B cell (primary cell): Measurements from ENCODE around the gene TMEM256. TPM values are rescaled to one million over a fixed set of nuclear protein-coding genes. Genes with fewer than 3 reads are reported as not detected.

ENCODE experiments used
- ATAC-seq: fragments of 200-7000 bp; cut with Tn5 transposase; one replicate; pipeline ENCODE4 v1.10.0; 2021; ENCODE audit warnings: low read depth, mild to moderate bottlenecking, moderate number of reproducible peaks, moderate library complexity
- CTCF ChIA-PET: fragments of 350-600 bp; sonication (Branson Sonifier 250); formaldehyde crosslinking; loops from one replicate; lab custom pipeline; 2021; ENCODE audit warnings: antibody characterized with exemption, inconsistent platforms; lab: Charles Lee
- POLR2A ChIA-PET: fragments of 350-600 bp; sonication (Branson Sonifier 250); formaldehyde crosslinking; loops from one replicate; lab custom pipeline; 2021; ENCODE audit warnings: antibody characterized with exemption; lab: Charles Lee
- DNase-seq: peaks from one replicate; pipeline ENCODE4 v3.0.0; 2013
- H2AFZ ChIP-seq: 2 replicates; pipeline ENCODE4 v1.6.1; 2012; ENCODE audit warnings: mild to moderate bottlenecking, low read depth, low read length; ENCODE audit not compliant: insufficient read depth, poor library complexity, severe bottlenecking
- H3K27ac ChIP-seq, 2 donors: 1 replicate in 1 of 2; 2 replicates in 1 of 2; pipeline ENCODE4 v1.5.1; 2012 to 2013; ENCODE audit warnings: low read length in 2 of 2, mild to moderate bottlenecking in 2 of 2, moderate library complexity in 1 of 2
- H3K27me3 ChIP-seq, 4 experiments: fragments of 200-600 bp in 1 of 4; sonication (generic) in 1 of 4; replicated peaks in 1 of 4; 1 replicate in 2 of 4; 2 replicates in 2 of 4; pipeline versions ENCODE4 v1.6.1 to v1.7.0; 2013 to 2016; ENCODE audit warnings: low read length in 3 of 4, mild to moderate bottlenecking in 2 of 4, mixed read lengths in 1 of 4, moderate library complexity in 1 of 4; ENCODE audit not compliant: insufficient read depth in 4 of 4, control insufficient read depth in 3 of 4; ENCODE audit errors: control extremely low read depth in 1 of 4
- H3K36me3 ChIP-seq, 2 experiments: replicated peaks in 1 of 2; 1 replicate in 1 of 2; 2 replicates in 1 of 2; pipeline versions ENCODE4 v1.6.1 to v1.7.1; 2013; ENCODE audit warnings: low read length in 1 of 2; ENCODE audit not compliant: insufficient read depth in 2 of 2, control insufficient read depth in 1 of 2; ENCODE audit errors: control extremely low read depth in 1 of 2, extremely low read depth in 1 of 2
- H3K4me1 ChIP-seq, 2 donors: fragments of 200-600 bp in 1 of 2; sonication (generic) in 1 of 2; 1 replicate in 1 of 2; 2 replicates in 1 of 2; pipeline versions ENCODE4 v1.5.1 to v1.6.1; 2013 to 2017; ENCODE audit warnings: low read length in 2 of 2; ENCODE audit not compliant: control insufficient read depth in 2 of 2, insufficient read depth in 2 of 2
- H3K4me2 ChIP-seq: replicated peaks from 2 replicates; pipeline ENCODE3; 2012; ENCODE audit warnings: mild to moderate bottlenecking, low read depth, low read length; ENCODE audit not compliant: poor library complexity, severe bottlenecking
- H3K4me3 ChIP-seq, 5 experiments: fragments of 200-600 bp in 1 of 5; sonication (generic) in 1 of 5; 1 replicate in 3 of 5; 2 replicates in 2 of 5; pipeline versions ENCODE4 v1.5.1 to v1.7.0; 2011 to 2016; ENCODE audit warnings: low read length in 4 of 5, mild to moderate bottlenecking in 4 of 5, low read depth in 2 of 5, control low read depth in 1 of 5, moderate library complexity in 1 of 5; ENCODE audit not compliant: insufficient read depth in 1 of 5; ENCODE audit errors: control extremely low read depth in 1 of 5, extremely low read depth in 1 of 5
- H3K79me2 ChIP-seq: fragments of 200-600 bp; sonication (generic); one replicate; pipeline ENCODE4 v1.6.0; 2016; ENCODE audit warnings: low read length; ENCODE audit not compliant: control insufficient read depth, insufficient read depth
- H3K9ac ChIP-seq: fragments of 200-600 bp; sonication (generic); 2 replicates; pipeline ENCODE4 v1.6.1; 2017; ENCODE audit warnings: mild to moderate bottlenecking, low read length, moderate library complexity
- H3K9me3 ChIP-seq, 3 donors: one replicate each; pipeline versions ENCODE4 v1.6.1 to v1.7.1; 2013; ENCODE audit warnings: low read length in 2 of 3; ENCODE audit not compliant: control insufficient read depth in 2 of 3, insufficient read depth in 1 of 3; ENCODE audit errors: control extremely low read depth in 1 of 3
- H4K20me1 ChIP-seq: 2 replicates; pipeline ENCODE4 v1.6.0; 2012; ENCODE audit warnings: mild to moderate bottlenecking, low read length; ENCODE audit not compliant: insufficient read depth, control insufficient read depth, poor library complexity, severe bottlenecking
- H3K27ac Mint-ChIP-seq: one replicate; pipeline ENCODE4 v1.8.0; 2021; ENCODE audit warnings: mixed read lengths
- H3K27me3 Mint-ChIP-seq: one replicate; pipeline ENCODE4 v1.8.0; 2021; ENCODE audit warnings: mixed read lengths
- H3K4me1 Mint-ChIP-seq: one replicate; pipeline ENCODE4 v1.8.0; 2021; ENCODE audit warnings: mixed read lengths
- H3K4me3 Mint-ChIP-seq: one replicate; pipeline ENCODE4 v1.8.0; 2021; ENCODE audit warnings: mixed read lengths
- H3K9me3 Mint-ChIP-seq: one replicate; pipeline ENCODE4 v1.8.0; 2022; ENCODE audit warnings: mixed read lengths; ENCODE audit not compliant: insufficient read depth
- EZH2 ChIP-seq: IDR thresholded peaks from 2 replicates; pipeline ENCODE4 v1.6.1; 2012; ENCODE audit warnings: borderline replicate concordance, low read depth, mild to moderate bottlenecking, moderate library complexity, low read length; ENCODE audit not compliant: insufficient read depth, poor library complexity, severe bottlenecking
- WGBS: methylation state at CpG from one replicate; pipeline ENCODE4 v1.1.5; 2013; ENCODE audit warnings: missing lambda C conversion rate; ENCODE audit not compliant: insufficient coverage; 5-methylcytosine and 5-hydroxymethylcytosine counted together
- intact Hi-C: fragments of 100-400 bp; cut with micrococcal nuclease; formaldehyde crosslinking; loops from one replicate; pipeline ENCODE4 v1.10.0; 2022
- polyA plus RNA-seq: library from polyadenylated mRNA; depleted of rRNA; stranded (reverse); fragments of >200 nt; gene quantifications from 2 replicates; pipeline ENCODE4 v1.2.3, GENCODE V29; 2012
- total RNA-seq, 2 donors: library from RNA; stranded (reverse); fragments of 120-200 nt in 1 of 2; gene quantifications; 1 replicate in 1 of 2; 2 replicates in 1 of 2; pipeline versions ENCODE4 v1.2.3 to v1.2.4, GENCODE V29; 2013 to 2022
- TF ChIP-seq, protein P1 (sequence below): fragments of 200-600 bp; IDR thresholded peaks from one replicate; pipeline ENCODE4 v1.8.0; 2022; ENCODE audit warnings: antibody characterized with exemption, mild to moderate bottlenecking

TMEM256 gene
- total and polyA plus RNA-seq, 2 donors (not counting 1 experiment from before 2014, with no cell fraction given): 65.4 to 67.8 TPM

DNA sequence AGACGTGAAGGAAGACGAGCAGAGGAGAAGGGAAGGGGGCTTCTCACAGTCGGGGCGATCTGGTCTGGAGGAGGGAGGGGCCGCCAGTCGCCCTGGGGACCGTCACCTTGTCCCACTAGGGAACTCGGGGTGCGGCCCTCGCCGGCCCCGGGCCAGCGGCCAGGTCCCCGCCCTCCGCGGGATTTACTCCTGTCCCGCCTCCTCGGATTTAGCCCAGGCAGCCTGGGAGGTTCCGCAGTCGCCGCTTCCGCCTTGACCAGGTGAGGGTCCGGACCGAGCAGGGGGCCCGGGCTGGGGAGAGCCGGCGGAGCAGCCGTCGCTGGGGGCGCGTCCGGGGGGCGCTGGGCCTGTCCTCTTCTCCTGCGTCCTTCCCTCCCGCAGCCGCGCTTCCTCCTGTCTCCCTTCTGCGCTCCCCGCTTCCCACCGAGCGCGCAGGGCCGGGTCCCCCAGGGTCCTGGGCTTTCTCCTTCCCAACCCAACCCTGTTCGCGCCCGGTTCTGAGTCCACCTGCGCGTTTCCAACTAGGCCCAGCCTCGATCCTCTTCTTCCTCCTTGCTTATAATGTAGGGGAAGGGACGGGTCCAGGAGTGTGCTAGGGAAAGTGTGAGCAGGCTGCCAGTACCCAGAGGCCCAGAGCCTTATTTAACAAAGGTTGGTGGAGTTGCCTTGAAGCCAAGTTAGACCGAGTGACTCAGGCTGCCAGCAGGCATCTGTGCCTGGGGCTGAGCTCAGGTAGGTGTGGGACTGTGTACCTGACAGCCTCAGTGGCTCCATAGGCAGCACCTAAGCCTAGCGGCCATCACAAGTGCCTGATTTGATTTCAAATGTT, 22.8 kb downstream of the TMEM256 start, which contains the start of gene TNK1:
TSS of gene TNK1 (plus strand) at position 235 of the 829 bp plus-strand sequence. CDS start 1,838 bp downstream, outside the sequence.
- Mint-ChIP-seq H3K27ac (no peak within 1 kb of the TSS), H3K27me3 (peaks cover 41% of the 10 kb centered on the region), H3K4me3 (no peak within 1 kb of the TSS), H3K4me1 (peaks cover 14% of the 10 kb centered on the region), H3K9me3 (no peaks in the 10 kb centered on the region)
- WGBS: 9% methylated on average over 50 of the region's 52 CpGs
- ChIA-PET CTCF (no interaction called here), POLR2A (interaction anchor here (0.9 to 1.1 kb wide), 2 partner anchors 23 to 31 kb away, joined by 3 to 4 read pairs; partner anchors contain the start of gene TMEM256)
- DNase-seq: peak; percentile 30
- H4K20me1 ChIP-seq: no peaks in the 10 kb centered on the region
- H3K4me1 ChIP-seq: peaks cover 19% of the 10 kb centered on the region in 2 donors
- no peak within 1 kb of the TSS for H3K9ac ChIP-seq
- no peaks in the 10 kb centered on the region for H3K79me2 ChIP-seq
- peaks cover 2 to 19% (median 2%) of the 10 kb centered on the region in 3 donors for H3K9me3 ChIP-seq
- no peak for ATAC-seq
- intact Hi-C loops: no loop called here
- H3K4me3 ChIP-seq: no peak within 1 kb of the TSS
- H3K27ac ChIP-seq: no peak within 1 kb of the TSS
- H3K36me3 ChIP-seq: no peaks in the 10 kb centered on the region
- peak within 1 kb of the TSS; percentile 14 for H3K4me2 ChIP-seq
- H3K27me3 ChIP-seq: peaks cover 0 to 43% (median 14%) of the 10 kb centered on the region in 4 experiments
- TF ChIP-seq, protein P1, sequence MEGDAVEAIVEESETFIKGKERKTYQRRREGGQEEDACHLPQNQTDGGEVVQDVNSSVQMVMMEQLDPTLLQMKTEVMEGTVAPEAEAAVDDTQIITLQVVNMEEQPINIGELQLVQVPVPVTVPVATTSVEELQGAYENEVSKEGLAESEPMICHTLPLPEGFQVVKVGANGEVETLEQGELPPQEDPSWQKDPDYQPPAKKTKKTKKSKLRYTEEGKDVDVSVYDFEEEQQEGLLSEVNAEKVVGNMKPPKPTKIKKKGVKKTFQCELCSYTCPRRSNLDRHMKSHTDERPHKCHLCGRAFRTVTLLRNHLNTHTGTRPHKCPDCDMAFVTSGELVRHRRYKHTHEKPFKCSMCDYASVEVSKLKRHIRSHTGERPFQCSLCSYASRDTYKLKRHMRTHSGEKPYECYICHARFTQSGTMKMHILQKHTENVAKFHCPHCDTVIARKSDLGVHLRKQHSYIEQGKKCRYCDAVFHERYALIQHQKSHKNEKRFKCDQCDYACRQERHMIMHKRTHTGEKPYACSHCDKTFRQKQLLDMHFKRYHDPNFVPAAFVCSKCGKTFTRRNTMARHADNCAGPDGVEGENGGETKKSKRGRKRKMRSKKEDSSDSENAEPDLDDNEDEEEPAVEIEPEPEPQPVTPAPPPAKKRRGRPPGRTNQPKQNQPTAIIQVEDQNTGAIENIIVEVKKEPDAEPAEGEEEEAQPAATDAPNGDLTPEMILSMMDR: no peak
- TF ChIP-seq EZH2: peak; percentile 34
- H2AFZ ChIP-seq: no peak within 1 kb of the TSS

DNA sequence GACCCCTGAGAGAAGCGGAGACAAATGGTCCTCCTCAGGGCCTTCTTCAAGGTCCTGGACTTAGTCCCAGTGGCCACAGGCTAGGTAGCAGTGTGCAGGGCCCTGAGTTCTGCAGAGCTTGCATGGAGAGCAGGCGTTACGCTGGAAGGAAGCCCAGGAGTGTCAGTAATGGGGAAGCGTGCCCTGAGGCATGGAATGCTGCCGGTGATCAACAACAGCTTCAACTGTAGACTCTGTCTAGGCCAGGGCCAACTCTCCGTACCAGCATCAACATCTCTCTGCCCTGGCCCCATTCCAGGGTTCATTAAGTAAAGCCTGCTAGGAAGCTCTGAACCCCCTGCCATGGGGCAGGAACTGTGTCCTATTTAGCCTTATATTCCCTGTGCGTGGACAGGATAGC, 23.6 kb downstream of the TMEM256 start:
- ChIA-PET POLR2A (interaction anchor here (0.9 to 1.1 kb wide), 2 partner anchors 24 to 30 kb away, joined by 3 to 4 read pairs; partner anchors contain the start of gene TMEM256), CTCF (no interaction called here)
- WGBS: 72% methylated on average over 7 of the region's 7 CpGs
- Mint-ChIP-seq H3K4me1 (peaks cover 13% of the 10 kb centered on the region), H3K9me3 (no peaks in the 10 kb centered on the region), H3K27me3 (peaks cover 41% of the 10 kb centered on the region), H3K4me3 (no peak overlapping the region), H3K27ac (no peak overlapping the region)
- DNase-seq: no peak
- peaks cover 0 to 43% (median 14%) of the 10 kb centered on the region in 4 experiments for H3K27me3 ChIP-seq
- H3K36me3 ChIP-seq: no peaks in the 10 kb centered on the region
- no peaks in the 10 kb centered on the region for H3K79me2 ChIP-seq
- intact Hi-C loops: no loop called here
- H4K20me1 ChIP-seq: no peaks in the 10 kb centered on the region
- no peak for ATAC-seq
- H3K9ac ChIP-seq: no peak overlapping the region
- H3K4me1 ChIP-seq: peaks cover 19% of the 10 kb centered on the region in 2 donors
- no peak overlapping the region for H3K4me2 ChIP-seq
- TF ChIP-seq, protein P1: no peak
- no peak for TF ChIP-seq EZH2
- H3K4me3 ChIP-seq: no peak overlapping the region
- no peak overlapping the region for H3K27ac ChIP-seq
- H2AFZ ChIP-seq: no peak overlapping the region
- peaks cover 2 to 19% (median 2%) of the 10 kb centered on the region in 3 donors for H3K9me3 ChIP-seq
